PFSK-1 (cell line): Measurements from ENCODE around the gene L3MBTL2.

Experiments
- FOXP2 ChIP-seq: optimal IDR thresholded peaks from 2 replicates; pipeline ENCODE3; 2011; ENCODE audit warnings: borderline replicate concordance, control low read depth, inconsistent platforms; ENCODE audit not compliant: insufficient read depth; ENCODE audit errors: extremely low read length, extremely low read depth
- POLR2AphosphoS5 ChIP-seq: IDR thresholded peaks from 2 replicates; pipeline ENCODE4 v1.6.1; 2012; ENCODE audit warnings: low read depth, mild to moderate bottlenecking, control low read depth, low read length, moderate library complexity
- REST ChIP-seq, 2 experiments: IDR thresholded peaks; 2 replicates each; pipeline versions ENCODE4 v1.6.1 to v1.8.0; 2011 to 2012; ENCODE audit warnings: low read depth in 2 of 2, low read length in 2 of 2, control low read depth in 1 of 2, inconsistent platforms in 1 of 2, mild to moderate bottlenecking in 1 of 2, moderate library complexity in 1 of 2; ENCODE audit not compliant: insufficient read depth in 1 of 2
- SIN3A ChIP-seq: IDR thresholded peaks from 2 replicates; pipeline ENCODE4 v1.6.1; 2012; ENCODE audit warnings: mild to moderate bottlenecking, low read length, moderate library complexity, borderline replicate concordance; ENCODE audit not compliant: insufficient read depth
- TAF1 ChIP-seq: IDR thresholded peaks from 2 replicates; pipeline ENCODE4 v1.6.1; 2012; ENCODE audit warnings: low read length, control low read depth, borderline replicate concordance; ENCODE audit not compliant: insufficient read depth

- TF ChIP-seq REST (IDR thresholded peaks at IDR 0.05; ENCODE audit: insufficient read depth in 1 of 2, low read depth in 2 of 2, low read length in 2 of 2) (no peak), SIN3A (no peak), TAF1 (no peak), POLR2AphosphoS5 (no peak), FOXP2 (no peak)
Measured at GRCh38 chr22:41262250-41262765, 57.2 kb downstream of the L3MBTL2 start.
